ENCODE measurements around the gene COL12A1.

- TF ChIP-seq TAF1 (IDR thresholded peaks at IDR 0.05; ENCODE audit: borderline replicate concordance, low read depth, low read length) (peak; percentile 84), POLR2A (IDR thresholded peaks at IDR 0.05; ENCODE audit: low read depth, low read length) (peak; percentile 94), POLR2AphosphoS5 (IDR thresholded peaks at IDR 0.05; ENCODE audit: low read depth, low read length) (peak; percentile 95)
Observed at GRCh38 chr6:75243333-75244062, 37.6 kb upstream of the COL12A1 start, which contains the start of gene COX7A2.

All from GM12892 (cell line).